Stimulated activated CD8-positive, alpha-beta memory T cell treated with anti-CD3 and anti-CD28 coated beads, Interleukin-7, amount 100 ng/mL, for 1 hour (primary cell): ENCODE data around the gene WRAP53.
"Not testable (repeated sequence)": the region's sequence is repeated elsewhere in the genome, so short reads cannot be mapped to it uniquely, and the experiment has no call there.

Experiments
- DNase-seq, 2 donors: peaks; one replicate each; pipeline ENCODE4 v3.0.0-alpha.2; 2020; ENCODE audit warnings: low read depth in 2 of 2

Gene WRAP53

GRCh38 chr17:7687908-7688807 is at the start of gene WRAP53:
Gene WRAP53, plus strand, starts transcription at chr17:7688477. Its CDS starts 172 bp downstream, at chr17:7688649.
- peak; percentile 92 to 93 for DNase-seq

- no peak for DNase-seq
Observed at GRCh38 chr17:7640783-7641182, 47.5 kb upstream of the WRAP53 start.

GRCh38 chr17:7641635-7642034 is 46.6 kb upstream of the WRAP53 start:
- not testable (repeated sequence) for DNase-seq

GRCh38 chr17:7644775-7645174 is 43.5 kb upstream of the WRAP53 start:
- no peak for DNase-seq

GRCh38 chr17:7646457-7646856 is 41.8 kb upstream of the WRAP53 start:
- DNase-seq = no peak

GRCh38 chr17:7647018-7647417 is 41.3 kb upstream of the WRAP53 start:
- no peak for DNase-seq

- peak; percentile 49 to 52 for DNase-seq
Observed at GRCh38 chr17:7650509-7651096, 37.7 kb upstream of the WRAP53 start, which contains the start of gene ATP1B2. Gene ATP1B2, plus strand, starts transcription at chr17:7650926. Its CDS starts 593 bp downstream, at chr17:7651519.

GRCh38 chr17:7651097-7651664 is 37.1 kb upstream of the WRAP53 start:
- no peak for DNase-seq

- no peak for DNase-seq
Observed at GRCh38 chr17:7651665-7652387, 36.5 kb upstream of the WRAP53 start.

- no peak for DNase-seq
Observed at GRCh38 chr17:7652388-7653356, 35.6 kb upstream of the WRAP53 start.

- DNase-seq = no peak
Observed at GRCh38 chr17:7654832-7655540, 33.3 kb upstream of the WRAP53 start.

- DNase-seq = no peak
Observed at GRCh38 chr17:7655541-7655840, 32.8 kb upstream of the WRAP53 start.

- DNase-seq = no peak
Observed at GRCh38 chr17:7656958-7657609, 31.2 kb upstream of the WRAP53 start.

- DNase-seq = no peak
Observed at GRCh38 chr17:7667656-7668406, 20.4 kb upstream of the WRAP53 start.

GRCh38 chr17:7668482-7668881 is 19.8 kb upstream of the WRAP53 start:
- no peak for DNase-seq

- DNase-seq = no peak
Observed at GRCh38 chr17:7673239-7673638, 15.0 kb upstream of the WRAP53 start.

GRCh38 chr17:7674934-7675333 is 13.3 kb upstream of the WRAP53 start:
- no peak for DNase-seq

GRCh38 chr17:7676533-7676932 is 11.7 kb upstream of the WRAP53 start:
- no peak for DNase-seq

- no peak for DNase-seq
Observed at GRCh38 chr17:7677388-7678067, 10.7 kb upstream of the WRAP53 start.
